ENCODE data around the gene KCNQ5.

DNA sequence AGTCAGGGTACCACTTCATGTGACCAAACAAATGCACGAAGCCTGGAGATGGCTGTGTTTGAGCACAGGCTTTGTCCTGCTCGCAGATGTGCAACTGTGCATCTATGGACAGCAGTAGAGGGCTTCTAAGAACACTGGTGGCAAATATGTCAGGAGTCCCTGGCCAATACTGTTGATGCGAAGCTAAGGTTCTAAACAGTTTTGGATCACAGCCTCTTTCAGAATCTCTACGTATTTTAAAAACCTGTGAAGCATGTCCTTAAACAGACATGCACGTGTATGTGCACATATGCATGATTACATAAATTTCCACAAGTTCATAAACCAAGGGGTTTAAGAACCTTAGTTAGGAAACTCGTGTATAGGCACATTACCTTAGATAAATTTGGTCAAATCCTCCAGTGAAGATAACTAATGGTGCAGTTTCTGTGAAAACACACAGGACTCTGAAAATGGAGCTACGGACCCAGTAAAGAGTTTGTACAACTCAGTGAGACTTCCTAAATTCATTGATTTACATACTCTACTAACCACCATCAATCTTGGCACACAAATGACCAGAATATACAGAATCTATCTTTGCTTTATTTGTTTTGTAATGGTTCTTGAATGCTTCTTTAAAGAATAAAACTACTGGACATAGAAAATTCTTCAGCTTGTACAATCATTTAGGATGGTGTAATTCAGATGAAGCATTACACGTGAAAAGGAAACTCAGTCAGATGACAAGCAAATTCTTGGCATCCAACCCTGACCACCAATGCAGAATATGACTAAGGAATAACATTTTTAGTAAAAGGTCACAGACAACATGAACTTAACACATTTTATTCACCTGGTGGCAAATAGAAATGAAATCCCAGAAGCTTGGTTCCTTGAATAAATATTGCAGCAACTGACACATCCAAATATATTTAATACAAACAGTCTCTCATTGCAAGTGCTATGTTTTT, 27.4 kb downstream of the KCNQ5 start:
- TF ChIP-seq, protein P1, sequence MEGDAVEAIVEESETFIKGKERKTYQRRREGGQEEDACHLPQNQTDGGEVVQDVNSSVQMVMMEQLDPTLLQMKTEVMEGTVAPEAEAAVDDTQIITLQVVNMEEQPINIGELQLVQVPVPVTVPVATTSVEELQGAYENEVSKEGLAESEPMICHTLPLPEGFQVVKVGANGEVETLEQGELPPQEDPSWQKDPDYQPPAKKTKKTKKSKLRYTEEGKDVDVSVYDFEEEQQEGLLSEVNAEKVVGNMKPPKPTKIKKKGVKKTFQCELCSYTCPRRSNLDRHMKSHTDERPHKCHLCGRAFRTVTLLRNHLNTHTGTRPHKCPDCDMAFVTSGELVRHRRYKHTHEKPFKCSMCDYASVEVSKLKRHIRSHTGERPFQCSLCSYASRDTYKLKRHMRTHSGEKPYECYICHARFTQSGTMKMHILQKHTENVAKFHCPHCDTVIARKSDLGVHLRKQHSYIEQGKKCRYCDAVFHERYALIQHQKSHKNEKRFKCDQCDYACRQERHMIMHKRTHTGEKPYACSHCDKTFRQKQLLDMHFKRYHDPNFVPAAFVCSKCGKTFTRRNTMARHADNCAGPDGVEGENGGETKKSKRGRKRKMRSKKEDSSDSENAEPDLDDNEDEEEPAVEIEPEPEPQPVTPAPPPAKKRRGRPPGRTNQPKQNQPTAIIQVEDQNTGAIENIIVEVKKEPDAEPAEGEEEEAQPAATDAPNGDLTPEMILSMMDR (IDR thresholded peaks at IDR 0.05), result no peak
- TF ChIP-seq POLR2A (IDR thresholded peaks at IDR 0.05), result no peak
- TF ChIP-seq EP300 (IDR thresholded peaks at IDR 0.05), result no peak
